A549 (cell line): Measurements from ENCODE around the gene CTCF. TPM values are rescaled to one million over a fixed set of nuclear protein-coding genes. Genes with fewer than 3 reads are reported as not detected.

ENCODE experiments used
- ATAC-seq, 2 experiments: fragments of 200-7000 bp in 1 of 2; fragments of >200 bp in 1 of 2; cut with Nextera tagmentation in 1 of 2; cut with Tn5 transposase in 1 of 2; 3 replicates each; pipeline versions ENCODE4 v1.8.0 to v1.9.1; 2018 to 2020; ENCODE audit warnings: mild to moderate bottlenecking in 1 of 2, moderate library complexity in 1 of 2
- CTCF ChIA-PET: fragments of 300-600 bp; sonication (Branson Sonifier 250); formaldehyde crosslinking; extraction: SDS; loops from one replicate; lab custom pipeline; 2021; ENCODE audit warnings: antibody characterized with exemption, inconsistent platforms; lab: Yijun Ruan, JAX
- POLR2A ChIA-PET: fragments of 350-600 bp; formaldehyde crosslinking; extraction: SDS; loops from one replicate; lab custom pipeline; 2021; ENCODE audit warnings: antibody characterized with exemption, inconsistent platforms; lab: Yijun Ruan, JAX
- DNase-seq, 2 experiments: peaks; one replicate each; pipeline versions ENCODE4 v3.0.0 to v3.0.0-alpha.2; 2011 to 2016; ENCODE audit warnings: low read depth in 1 of 2, low spot score in 1 of 2
- FAIRE-seq: peaks from 2 replicates; lab custom pipeline; 2011; peaks lifted over from hg19 to GRCh38; lab: Jason Lieb, UNC
- H3K27ac ChIP-seq, 2 experiments: fragments of >200 bp; sonication (Bioruptor Twin); formaldehyde crosslinking; 3 replicates each; pipeline ENCODE4 v1.5.1; 2016 to 2017
- H3K4me1 ChIP-seq: fragments of >200 bp; sonication (Bioruptor Twin); formaldehyde crosslinking; 3 replicates; pipeline ENCODE4 v1.6.1; 2016
- H3K4me2 ChIP-seq: fragments of >200 bp; sonication (Bioruptor Twin); formaldehyde crosslinking; 3 replicates; pipeline ENCODE4 v1.6.1; 2016
- H3K4me3 ChIP-seq: fragments of >200 bp; sonication (Bioruptor Twin); formaldehyde crosslinking; 3 replicates; pipeline ENCODE4 v1.5.1; 2016
- H3K9me3 ChIP-seq: fragments of >200 bp; sonication (Bioruptor Twin); formaldehyde crosslinking; 3 replicates; pipeline ENCODE4 v1.6.1; 2016
- CBX8 ChIP-seq: fragments of 200-600 bp; sonication (generic); IDR thresholded peaks from 2 replicates; pipeline ENCODE4 v1.6.1; 2016
- CEBPB ChIP-seq, 2 experiments: fragments of >200 bp in 1 of 2; sonication (Bioruptor Twin) in 1 of 2; formaldehyde crosslinking in 1 of 2; IDR thresholded peaks; 2 replicates each; pipeline ENCODE4 v1.6.1; 2012 to 2016
- CHD2 ChIP-seq: fragments of 150-350 bp; IDR thresholded peaks from 2 replicates; pipeline ENCODE4 v1.6.1; 2014; ENCODE audit warnings: low read length; ENCODE audit not compliant: partially characterized antibody
- EHF ChIP-seq: fragments of 250-450 bp; sonication (Bioruptor Pico); IDR thresholded peaks from 2 replicates; pipeline ENCODE4 v1.5.0; 2020; ENCODE audit warnings: mild to moderate bottlenecking
- EHMT2 ChIP-seq: fragments of 200-600 bp; sonication (generic); IDR thresholded peaks from 2 replicates; pipeline ENCODE4 v1.6.1; 2016; ENCODE audit warnings: antibody characterized with exemption, low read depth, mild to moderate bottlenecking, moderate library complexity
- FOSB ChIP-seq: fragments of 250-450 bp; sonication (Bioruptor Pico); IDR thresholded peaks from 2 replicates; pipeline ENCODE4 v1.5.0; 2020; ENCODE audit warnings: mild to moderate bottlenecking, moderate library complexity
- HEYL ChIP-seq: fragments of 250-450 bp; sonication (Bioruptor Pico); IDR thresholded peaks from 2 replicates; pipeline ENCODE4 v1.8.0; 2021; ENCODE audit warnings: mild to moderate bottlenecking, moderate library complexity
- HOXB13 ChIP-seq: fragments of 250-450 bp; sonication (Bioruptor Pico); IDR thresholded peaks from 2 replicates; pipeline ENCODE4 v1.5.0; 2020; ENCODE audit warnings: low read depth, mild to moderate bottlenecking, moderate library complexity
- HOXB5 ChIP-seq: fragments of 250-450 bp; sonication (Bioruptor Pico); IDR thresholded peaks from 2 replicates; pipeline ENCODE4 v1.5.0; 2020; ENCODE audit warnings: mild to moderate bottlenecking, moderate library complexity
- JUN ChIP-seq, 2 experiments: fragments of >200 bp; sonication (Bioruptor Twin); formaldehyde crosslinking; IDR thresholded peaks; 2 replicates in 1 of 2; 3 replicates in 1 of 2; pipeline ENCODE4 v1.6.1; 2016 to 2017
- MYC ChIP-seq: IDR thresholded peaks from 2 replicates; pipeline ENCODE4 v1.6.1; 2012; ENCODE audit warnings: mild to moderate bottlenecking, inconsistent platforms, low read length, improper control_type of control experiment, borderline replicate concordance
- NFE2L2 ChIP-seq: fragments of 150-350 bp; conservative IDR thresholded peaks from 2 replicates; pipeline ENCODE4 v1.6.1; 2014; ENCODE audit warnings: low read length
- PHF8 ChIP-seq: fragments of 200-600 bp; sonication (generic); IDR thresholded peaks from 2 replicates; pipeline ENCODE4 v1.6.1; 2016; ENCODE audit warnings: low read depth, mild to moderate bottlenecking, antibody characterized with exemption, moderate library complexity, borderline replicate concordance
- RARB ChIP-seq: fragments of 250-450 bp; sonication (Bioruptor Pico); IDR thresholded peaks from 2 replicates; pipeline ENCODE4 v1.8.0; 2021; ENCODE audit warnings: mild to moderate bottlenecking, moderate library complexity
- RFX5 ChIP-seq: fragments of 450-650 bp; IDR thresholded peaks from 2 replicates; pipeline ENCODE4 v1.7.1; 2014; ENCODE audit warnings: antibody characterized with exemption, mild to moderate bottlenecking, moderate library complexity
- ZC3H11A ChIP-seq: fragments of 450-650 bp; IDR thresholded peaks from 2 replicates; pipeline ENCODE4 v1.6.1; 2014; ENCODE audit warnings: antibody characterized with exemption, mild to moderate bottlenecking
- ZNF302 ChIP-seq: fragments of 250-450 bp; sonication (Bioruptor Pico); IDR thresholded peaks from 2 replicates; pipeline ENCODE4 v1.9.0; 2021; ENCODE audit warnings: inconsistent platforms, mild to moderate bottlenecking, moderate library complexity
- ZSCAN20 ChIP-seq: fragments of 250-450 bp; sonication (Bioruptor Pico); IDR thresholded peaks from 2 replicates; pipeline ENCODE4 v1.8.0; 2022; ENCODE audit warnings: mild to moderate bottlenecking, moderate library complexity
- WGBS: methylation state at CpG from one replicate; pipeline ENCODE4 v1.1.6; 2017; ENCODE audit errors: missing lambda C conversion rate; 5-methylcytosine and 5-hydroxymethylcytosine counted together
- polyA plus RNA-seq, 4 experiments: library from polyadenylated mRNA; depleted of rRNA in 3 of 4; stranded (reverse); fragments of >200 nt; fragmentation: RNase III in 1 of 4; extraction: RNeasy Plus Mini Kit Qiagen cat#74134 plus additional on column Dnase treatment in 1 of 4; gene quantifications; 2 replicates in 3 of 4; 3 replicates in 1 of 4; pipeline ENCODE4 v1.2.3, GENCODE V29; 2011 to 2017
- TF ChIP-seq, protein P1 (sequence below): fragments of 200-600 bp; sonication (generic); IDR thresholded peaks from 2 replicates; pipeline ENCODE4 v1.6.1; 2016; ENCODE audit warnings: antibody characterized with exemption, mild to moderate bottlenecking, moderate library complexity
- TF ChIP-seq, protein P2 (sequence below): fragments of 450-650 bp; IDR thresholded peaks from 2 replicates; pipeline ENCODE4 v1.6.1; 2014; ENCODE audit warnings: antibody characterized with exemption
- TF ChIP-seq, protein P3 (sequence below): IDR thresholded peaks from 2 replicates; pipeline ENCODE4 v1.6.1; 2012; ENCODE audit warnings: low read depth, borderline replicate concordance
- TF ChIP-seq, protein P4 (sequence below): fragments of 250-450 bp; sonication (Bioruptor Pico); IDR thresholded peaks from 2 replicates; pipeline ENCODE4 v1.5.0; 2021; ENCODE audit warnings: mild to moderate bottlenecking, moderate library complexity, borderline replicate concordance
- TF ChIP-seq, protein P5 (sequence below): fragments of >200 bp; sonication (Bioruptor Twin); formaldehyde crosslinking; IDR thresholded peaks from 3 replicates; pipeline ENCODE4 v1.6.1; 2016

Gene CTCF
- polyA plus RNA-seq, 2 of the 4 experiments (the other 2 are of a cell fraction), result 42.5 to 58.4 TPM

DNA sequence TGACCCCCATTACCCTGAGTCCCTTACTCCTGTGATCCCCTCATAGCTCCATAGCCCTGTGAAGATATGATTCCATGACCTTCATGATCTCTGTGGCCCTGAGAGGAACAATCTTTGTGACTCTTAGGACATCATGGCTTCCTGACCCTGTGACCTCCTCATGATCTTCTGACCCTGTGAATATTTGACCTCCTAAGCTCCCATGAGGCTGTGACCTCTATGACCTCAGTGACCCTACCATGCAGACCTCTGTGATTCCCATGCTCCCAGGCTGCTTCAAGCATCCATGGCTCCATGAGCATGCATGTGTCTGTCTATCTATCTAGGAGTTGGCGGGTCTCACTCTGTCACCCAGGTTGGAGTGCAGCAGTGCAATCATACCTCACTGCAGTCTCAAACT lies 21.6 kb upstream of the CTCF start:
- TF ChIP-seq ZSCAN20 (CRISPR knock-in tag), result no peak
- no peak for TF ChIP-seq HOXB5 (CRISPR knock-in tag)
- TF ChIP-seq, protein P1, sequence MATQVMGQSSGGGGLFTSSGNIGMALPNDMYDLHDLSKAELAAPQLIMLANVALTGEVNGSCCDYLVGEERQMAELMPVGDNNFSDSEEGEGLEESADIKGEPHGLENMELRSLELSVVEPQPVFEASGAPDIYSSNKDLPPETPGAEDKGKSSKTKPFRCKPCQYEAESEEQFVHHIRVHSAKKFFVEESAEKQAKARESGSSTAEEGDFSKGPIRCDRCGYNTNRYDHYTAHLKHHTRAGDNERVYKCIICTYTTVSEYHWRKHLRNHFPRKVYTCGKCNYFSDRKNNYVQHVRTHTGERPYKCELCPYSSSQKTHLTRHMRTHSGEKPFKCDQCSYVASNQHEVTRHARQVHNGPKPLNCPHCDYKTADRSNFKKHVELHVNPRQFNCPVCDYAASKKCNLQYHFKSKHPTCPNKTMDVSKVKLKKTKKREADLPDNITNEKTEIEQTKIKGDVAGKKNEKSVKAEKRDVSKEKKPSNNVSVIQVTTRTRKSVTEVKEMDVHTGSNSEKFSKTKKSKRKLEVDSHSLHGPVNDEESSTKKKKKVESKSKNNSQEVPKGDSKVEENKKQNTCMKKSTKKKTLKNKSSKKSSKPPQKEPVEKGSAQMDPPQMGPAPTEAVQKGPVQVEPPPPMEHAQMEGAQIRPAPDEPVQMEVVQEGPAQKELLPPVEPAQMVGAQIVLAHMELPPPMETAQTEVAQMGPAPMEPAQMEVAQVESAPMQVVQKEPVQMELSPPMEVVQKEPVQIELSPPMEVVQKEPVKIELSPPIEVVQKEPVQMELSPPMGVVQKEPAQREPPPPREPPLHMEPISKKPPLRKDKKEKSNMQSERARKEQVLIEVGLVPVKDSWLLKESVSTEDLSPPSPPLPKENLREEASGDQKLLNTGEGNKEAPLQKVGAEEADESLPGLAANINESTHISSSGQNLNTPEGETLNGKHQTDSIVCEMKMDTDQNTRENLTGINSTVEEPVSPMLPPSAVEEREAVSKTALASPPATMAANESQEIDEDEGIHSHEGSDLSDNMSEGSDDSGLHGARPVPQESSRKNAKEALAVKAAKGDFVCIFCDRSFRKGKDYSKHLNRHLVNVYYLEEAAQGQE, result no peak
- TF ChIP-seq, protein P2, sequence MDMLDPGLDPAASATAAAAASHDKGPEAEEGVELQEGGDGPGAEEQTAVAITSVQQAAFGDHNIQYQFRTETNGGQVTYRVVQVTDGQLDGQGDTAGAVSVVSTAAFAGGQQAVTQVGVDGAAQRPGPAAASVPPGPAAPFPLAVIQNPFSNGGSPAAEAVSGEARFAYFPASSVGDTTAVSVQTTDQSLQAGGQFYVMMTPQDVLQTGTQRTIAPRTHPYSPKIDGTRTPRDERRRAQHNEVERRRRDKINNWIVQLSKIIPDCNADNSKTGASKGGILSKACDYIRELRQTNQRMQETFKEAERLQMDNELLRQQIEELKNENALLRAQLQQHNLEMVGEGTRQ, result no peak
- no peak for TF ChIP-seq ZC3H11A
- TF ChIP-seq NFE2L2, result no peak
- no peak for TF ChIP-seq ZNF302 (CRISPR knock-in tag)
- TF ChIP-seq, protein P3, sequence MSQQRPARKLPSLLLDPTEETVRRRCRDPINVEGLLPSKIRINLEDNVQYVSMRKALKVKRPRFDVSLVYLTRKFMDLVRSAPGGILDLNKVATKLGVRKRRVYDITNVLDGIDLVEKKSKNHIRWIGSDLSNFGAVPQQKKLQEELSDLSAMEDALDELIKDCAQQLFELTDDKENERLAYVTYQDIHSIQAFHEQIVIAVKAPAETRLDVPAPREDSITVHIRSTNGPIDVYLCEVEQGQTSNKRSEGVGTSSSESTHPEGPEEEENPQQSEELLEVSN, result no peak
- TF ChIP-seq JUN (IDR thresholded peaks at IDR 0.05), result no peak
- TF ChIP-seq, protein P4, sequence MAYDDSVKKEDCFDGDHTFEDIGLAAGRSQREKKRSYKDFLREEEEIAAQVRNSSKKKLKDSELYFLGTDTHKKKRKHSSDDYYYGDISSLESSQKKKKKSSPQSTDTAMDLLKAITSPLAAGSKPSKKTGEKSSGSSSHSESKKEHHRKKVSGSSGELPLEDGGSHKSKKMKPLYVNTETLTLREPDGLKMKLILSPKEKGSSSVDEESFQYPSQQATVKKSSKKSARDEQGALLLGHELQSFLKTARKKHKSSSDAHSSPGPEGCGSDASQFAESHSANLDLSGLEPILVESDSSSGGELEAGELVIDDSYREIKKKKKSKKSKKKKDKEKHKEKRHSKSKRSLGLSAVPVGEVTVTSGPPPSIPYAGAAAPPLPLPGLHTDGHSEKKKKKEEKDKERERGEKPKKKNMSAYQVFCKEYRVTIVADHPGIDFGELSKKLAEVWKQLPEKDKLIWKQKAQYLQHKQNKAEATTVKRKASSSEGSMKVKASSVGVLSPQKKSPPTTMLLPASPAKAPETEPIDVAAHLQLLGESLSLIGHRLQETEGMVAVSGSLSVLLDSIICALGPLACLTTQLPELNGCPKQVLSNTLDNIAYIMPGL, result no peak
- TF ChIP-seq CHD2, result no peak
- TF ChIP-seq RFX5, result no peak
- TF ChIP-seq HOXB13, result no peak
- ChIA-PET POLR2A (no interaction called here), CTCF (interaction anchor here (0.6 to 22.1 kb wide), 9 partner anchors 11 to 361 kb away, joined by 3 to 301 read pairs (median 6); partner anchors contain the start of genes CARMIL2 and CTCF)
- 100% methylated on average over 1 of the region's 1 CpG for WGBS
- Histone ChIP-seq H3K4me1 (peaks cover 9% of the 10 kb centered on the region; the same call in 1 of the 3 replicates), H3K27ac (no peak overlapping the region), H3K9me3 (no peaks in the 10 kb centered on the region), H3K4me2 (no peak overlapping the region), H3K4me3 (no peak overlapping the region)
- no peak for ATAC-seq
- FAIRE-seq, result no peak
- DNase-seq, result no peak

DNA sequence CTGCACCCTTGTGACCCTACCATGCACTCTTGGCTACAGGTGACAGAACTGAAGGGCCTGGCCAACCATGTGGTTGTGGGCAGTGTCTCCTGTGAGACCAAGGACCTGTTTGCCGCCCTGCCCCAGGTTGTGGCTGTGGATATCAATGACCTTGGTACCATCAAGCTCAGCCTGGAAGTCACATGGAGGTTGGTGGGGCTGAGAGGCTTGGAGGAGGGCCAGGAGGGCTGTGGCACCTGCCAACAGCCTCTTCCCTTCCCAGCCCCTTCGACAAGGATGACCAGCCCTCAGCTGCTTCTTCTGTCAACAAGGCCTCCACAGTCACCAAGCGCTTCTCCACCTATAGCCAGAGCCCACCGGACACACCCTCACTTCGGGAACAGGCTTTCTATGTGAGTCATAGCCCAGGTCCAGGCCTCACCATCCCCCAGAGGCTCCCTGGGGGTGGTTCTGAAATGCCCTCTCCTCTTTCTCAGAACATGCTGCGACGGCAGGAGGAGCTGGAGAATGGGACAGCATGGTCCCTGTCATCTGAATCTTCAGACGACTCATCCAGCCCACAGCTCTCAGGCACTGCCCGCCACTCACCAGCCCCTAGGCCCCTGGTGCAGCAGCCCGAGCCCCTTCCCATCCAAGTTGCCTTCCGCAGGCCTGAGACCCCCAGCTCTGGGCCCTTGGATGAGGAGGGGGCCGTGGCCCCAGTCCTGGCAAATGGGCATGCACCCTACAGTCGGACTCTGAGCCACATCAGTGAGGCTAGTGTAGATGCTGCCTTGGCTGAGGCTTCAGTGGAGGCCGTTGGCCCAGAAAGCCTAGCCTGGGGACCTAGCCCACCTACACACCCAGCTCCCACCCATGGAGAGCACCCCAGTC lies 20.7 kb upstream of the CTCF start:
- no peak overlapping the region for H3K4me3 ChIP-seq
- peak; percentile 54 to 58 for DNase-seq
- peaks cover 9% of the 10 kb centered on the region; the same call in 1 of the 3 replicates for H3K4me1 ChIP-seq
- no peak overlapping the region for H3K4me2 ChIP-seq
- POLR2A ChIA-PET, result no interaction called here
- FAIRE-seq, result no peak
- peak in 1 of 2 experiments; percentile 12; a peak in 3 of 6 replicates for ATAC-seq
- TF ChIP-seq RARB (CRISPR knock-in tag) (no peak), HEYL (CRISPR knock-in tag) (no peak), FOSB (CRISPR knock-in tag) (no peak), EHF (CRISPR knock-in tag) (no peak), CEBPB (IDR thresholded peaks at IDR 0.05) (no peak), EHMT2 (no peak), CBX8 (no peak), PHF8 (no peak), MYC (no peak)
- TF ChIP-seq, protein P5, sequence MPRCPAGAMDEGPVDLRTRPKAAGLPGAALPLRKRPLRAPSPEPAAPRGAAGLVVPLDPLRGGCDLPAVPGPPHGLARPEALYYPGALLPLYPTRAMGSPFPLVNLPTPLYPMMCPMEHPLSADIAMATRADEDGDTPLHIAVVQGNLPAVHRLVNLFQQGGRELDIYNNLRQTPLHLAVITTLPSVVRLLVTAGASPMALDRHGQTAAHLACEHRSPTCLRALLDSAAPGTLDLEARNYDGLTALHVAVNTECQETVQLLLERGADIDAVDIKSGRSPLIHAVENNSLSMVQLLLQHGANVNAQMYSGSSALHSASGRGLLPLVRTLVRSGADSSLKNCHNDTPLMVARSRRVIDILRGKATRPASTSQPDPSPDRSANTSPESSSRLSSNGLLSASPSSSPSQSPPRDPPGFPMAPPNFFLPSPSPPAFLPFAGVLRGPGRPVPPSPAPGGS, result no peak
- TF ChIP-seq, all 56 proteins: peak for 0
- Histone ChIP-seq H3K27ac (no peak overlapping the region), H3K9me3 (no peaks in the 10 kb centered on the region)
- WGBS, result 76% methylated on average over 13 of the region's 14 CpGs
- CTCF ChIA-PET, result interaction anchor here (0.8 to 22.1 kb wide), 8 partner anchors 10 to 131 kb away, joined by 3 to 301 read pairs (median 6); partner anchors contain the start of genes CARMIL2 and CTCF
